ENCODE results near the gene PPARGC1A. TPM values are rescaled to one million over a fixed set of nuclear protein-coding genes. Genes with fewer than 3 reads are reported as not detected.
A peak's percentile ranks its signal among the peaks of the same experiment; 100 is the strongest.

Gene PPARGC1A, protein sequence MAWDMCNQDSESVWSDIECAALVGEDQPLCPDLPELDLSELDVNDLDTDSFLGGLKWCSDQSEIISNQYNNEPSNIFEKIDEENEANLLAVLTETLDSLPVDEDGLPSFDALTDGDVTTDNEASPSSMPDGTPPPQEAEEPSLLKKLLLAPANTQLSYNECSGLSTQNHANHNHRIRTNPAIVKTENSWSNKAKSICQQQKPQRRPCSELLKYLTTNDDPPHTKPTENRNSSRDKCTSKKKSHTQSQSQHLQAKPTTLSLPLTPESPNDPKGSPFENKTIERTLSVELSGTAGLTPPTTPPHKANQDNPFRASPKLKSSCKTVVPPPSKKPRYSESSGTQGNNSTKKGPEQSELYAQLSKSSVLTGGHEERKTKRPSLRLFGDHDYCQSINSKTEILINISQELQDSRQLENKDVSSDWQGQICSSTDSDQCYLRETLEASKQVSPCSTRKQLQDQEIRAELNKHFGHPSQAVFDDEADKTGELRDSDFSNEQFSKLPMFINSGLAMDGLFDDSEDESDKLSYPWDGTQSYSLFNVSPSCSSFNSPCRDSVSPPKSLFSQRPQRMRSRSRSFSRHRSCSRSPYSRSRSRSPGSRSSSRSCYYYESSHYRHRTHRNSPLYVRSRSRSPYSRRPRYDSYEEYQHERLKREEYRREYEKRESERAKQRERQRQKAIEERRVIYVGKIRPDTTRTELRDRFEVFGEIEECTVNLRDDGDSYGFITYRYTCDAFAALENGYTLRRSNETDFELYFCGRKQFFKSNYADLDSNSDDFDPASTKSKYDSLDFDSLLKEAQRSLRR
- 0.26 and 2.7 TPM in 2 replicates for total RNA-seq

- DNase-seq (ENCODE audit: low read depth in 2 of 2): no peak
These were observed at the start of gene PPARGC1A for GRCh38 chr4:23889814-23890341. Gene PPARGC1A (minus strand): TSS chr4:23890047. CDS start chr4:23889957, 90 bp downstream.

DNA sequence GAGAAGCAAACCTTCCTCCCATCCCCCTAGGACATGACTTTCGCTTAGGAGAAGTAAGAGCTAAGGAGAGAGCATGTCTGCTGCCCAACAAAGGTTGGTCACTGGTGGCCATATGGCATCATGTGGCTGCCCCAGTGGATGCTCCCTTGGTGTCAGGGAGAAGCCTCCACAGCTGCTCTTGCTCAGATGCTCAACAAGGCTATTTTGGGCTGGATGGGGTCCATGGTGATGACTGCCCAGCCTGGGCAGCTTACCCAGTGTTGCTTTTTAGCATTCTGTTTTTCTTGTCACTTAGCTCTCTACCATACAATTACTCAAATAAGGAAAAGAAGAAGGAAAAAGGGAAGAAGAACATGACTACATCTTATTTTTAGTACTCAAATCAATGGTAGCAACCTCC lies 48.9 kb upstream of the PPARGC1A start:
- no peak for DNase-seq (ENCODE audit: low read depth in 2 of 2)

GRCh38 chr4:23937173-23937572 lies 47.3 kb upstream of the PPARGC1A start:
- no peak for DNase-seq (ENCODE audit: low read depth in 2 of 2)

DNA sequence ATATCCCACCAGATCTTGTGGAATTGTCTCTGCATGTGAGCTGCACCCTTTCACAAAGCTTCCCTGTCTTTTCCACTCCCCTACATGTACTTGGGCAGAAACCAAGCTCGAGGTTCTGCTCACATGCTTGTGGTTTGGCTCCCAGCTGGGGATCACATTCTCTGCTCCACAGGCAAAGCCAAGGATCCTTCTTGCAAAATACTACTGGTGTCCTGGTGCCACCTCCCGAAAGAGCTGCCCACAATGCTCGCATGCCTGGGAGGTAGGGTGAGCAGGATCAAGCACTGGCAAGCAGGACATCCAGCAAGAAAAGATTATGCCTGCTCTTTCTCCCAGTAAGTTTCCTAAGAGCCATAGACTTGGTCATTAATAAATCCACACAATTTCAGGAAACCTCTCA lies 45.1 kb upstream of the PPARGC1A start:
- no peak for DNase-seq (ENCODE audit: low read depth in 2 of 2)

GRCh38 chr4:23934223-23934622 lies 44.4 kb upstream of the PPARGC1A start:
- no peak for DNase-seq (ENCODE audit: low read depth in 2 of 2)

- no peak for DNase-seq (ENCODE audit: low read depth in 2 of 2)
These were observed 43.1 kb upstream of the PPARGC1A start for GRCh38 chr4:23932901-23933308.

DNA sequence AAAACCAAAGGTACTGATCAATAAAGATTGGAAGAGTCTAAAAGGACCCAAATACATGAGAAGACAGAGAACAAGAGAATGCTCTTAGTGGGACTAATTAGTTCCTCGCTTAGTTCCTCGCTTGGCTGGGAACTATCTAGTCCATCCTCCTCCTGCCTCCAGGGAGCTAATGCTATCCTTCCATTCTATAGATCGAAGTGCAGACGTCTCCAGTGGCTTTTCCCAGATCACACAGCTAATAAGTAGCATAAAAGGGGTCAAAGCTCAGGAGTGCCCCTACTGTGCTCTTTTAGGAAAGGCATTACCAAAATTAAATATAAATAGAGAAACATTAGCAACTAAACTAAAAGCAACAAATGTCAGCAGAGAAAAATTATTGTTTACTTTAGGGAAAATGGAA lies 42.3 kb upstream of the PPARGC1A start:
- DNase-seq (ENCODE audit: low read depth in 2 of 2): no peak

- no peak for DNase-seq (ENCODE audit: low read depth in 2 of 2)
These were observed 41.6 kb upstream of the PPARGC1A start for GRCh38 chr4:23931489-23931830.

GRCh38 chr4:23930750-23931488 lies 41.1 kb upstream of the PPARGC1A start:
- peak in 1 of 2 donors; percentile 34 for DNase-seq (ENCODE audit: low read depth in 2 of 2)

- DNase-seq (ENCODE audit: low read depth in 2 of 2): no peak
These were observed 39.4 kb upstream of the PPARGC1A start for GRCh38 chr4:23929248-23929647.

GRCh38 chr4:23924556-23924955 lies 34.7 kb upstream of the PPARGC1A start:
- no peak for DNase-seq (ENCODE audit: low read depth in 2 of 2)

GRCh38 chr4:23923840-23924239 lies 34.0 kb upstream of the PPARGC1A start:
- DNase-seq (ENCODE audit: low read depth in 2 of 2): no peak

GRCh38 chr4:23923141-23923540 lies 33.3 kb upstream of the PPARGC1A start:
- no peak for DNase-seq (ENCODE audit: low read depth in 2 of 2)

DNA sequence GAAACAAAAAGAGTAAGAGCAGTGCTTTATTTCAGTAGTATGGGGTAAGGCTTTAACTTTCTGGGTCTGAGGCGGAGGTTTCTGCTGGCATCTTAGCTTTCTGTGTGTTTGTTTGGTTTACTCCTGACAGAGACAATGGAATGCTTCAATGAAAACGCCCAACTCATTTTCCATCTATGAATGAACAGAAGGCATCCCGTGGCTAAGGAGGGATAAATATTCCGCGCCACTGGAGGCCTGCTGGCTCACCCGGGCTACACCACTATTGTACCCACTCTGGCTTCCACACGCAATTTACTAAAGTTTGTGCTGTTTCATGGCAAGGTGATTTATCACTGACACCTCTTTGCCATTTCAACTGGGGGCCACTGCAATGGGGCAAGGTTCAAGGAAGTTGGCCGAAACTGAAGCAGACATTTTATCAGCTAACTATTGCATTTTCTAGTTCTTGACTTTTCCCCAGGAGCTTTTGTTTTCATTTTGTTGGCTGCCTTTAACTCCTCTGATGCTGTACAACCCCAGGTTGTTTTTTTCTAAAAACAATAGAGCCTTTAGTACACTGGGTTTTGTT lies 32.8 kb upstream of the PPARGC1A start:
- no peak for DNase-seq (ENCODE audit: low read depth in 2 of 2)

DNA sequence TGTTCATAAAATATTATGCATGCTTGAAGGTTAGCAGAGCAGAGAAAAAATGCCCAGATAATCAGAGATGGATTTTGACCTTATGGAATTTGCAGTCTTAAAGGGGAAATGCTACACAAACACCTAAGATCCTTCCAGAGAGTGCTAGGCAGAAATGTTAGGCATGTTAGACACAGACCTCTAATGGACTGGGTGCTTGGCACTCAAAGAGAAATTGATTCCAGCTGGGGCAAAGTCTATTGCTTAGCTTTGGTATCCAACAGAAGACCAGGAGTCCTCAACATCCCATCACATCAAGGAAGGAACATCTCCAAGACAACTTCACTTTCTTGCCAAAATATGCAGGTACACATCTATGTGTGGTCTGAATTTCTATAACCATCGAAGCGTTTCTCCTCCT lies 32.2 kb upstream of the PPARGC1A start:
- DNase-seq (ENCODE audit: low read depth in 2 of 2): no peak

GRCh38 chr4:23921447-23921845 lies 31.6 kb upstream of the PPARGC1A start:
- DNase-seq (ENCODE audit: low read depth in 2 of 2): no peak

- DNase-seq (ENCODE audit: low read depth in 2 of 2): no peak
These were observed 31.0 kb upstream of the PPARGC1A start for GRCh38 chr4:23920716-23921446.

GRCh38 chr4:23920296-23920695 lies 30.4 kb upstream of the PPARGC1A start:
- DNase-seq (ENCODE audit: low read depth in 2 of 2): no peak

DNA sequence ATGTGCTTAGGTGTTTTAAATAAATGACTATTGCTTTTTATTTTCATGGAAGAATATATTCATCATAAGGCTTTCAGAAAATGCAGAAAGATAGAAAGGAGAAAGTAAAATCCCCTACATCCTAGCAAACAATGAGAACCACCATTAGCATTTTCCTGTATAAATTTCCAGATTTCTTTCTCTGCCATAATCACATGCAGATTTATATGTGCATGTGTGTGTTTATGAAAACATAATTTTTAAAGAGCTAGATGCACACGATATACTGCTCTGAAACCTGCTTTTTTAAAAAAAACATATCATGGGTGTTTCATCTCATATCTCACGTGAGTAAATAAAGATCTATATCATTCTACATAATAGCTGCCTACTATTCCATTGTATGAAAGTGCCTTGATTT lies 26.4 kb upstream of the PPARGC1A start:
- no peak for DNase-seq (ENCODE audit: low read depth in 2 of 2)

DNA sequence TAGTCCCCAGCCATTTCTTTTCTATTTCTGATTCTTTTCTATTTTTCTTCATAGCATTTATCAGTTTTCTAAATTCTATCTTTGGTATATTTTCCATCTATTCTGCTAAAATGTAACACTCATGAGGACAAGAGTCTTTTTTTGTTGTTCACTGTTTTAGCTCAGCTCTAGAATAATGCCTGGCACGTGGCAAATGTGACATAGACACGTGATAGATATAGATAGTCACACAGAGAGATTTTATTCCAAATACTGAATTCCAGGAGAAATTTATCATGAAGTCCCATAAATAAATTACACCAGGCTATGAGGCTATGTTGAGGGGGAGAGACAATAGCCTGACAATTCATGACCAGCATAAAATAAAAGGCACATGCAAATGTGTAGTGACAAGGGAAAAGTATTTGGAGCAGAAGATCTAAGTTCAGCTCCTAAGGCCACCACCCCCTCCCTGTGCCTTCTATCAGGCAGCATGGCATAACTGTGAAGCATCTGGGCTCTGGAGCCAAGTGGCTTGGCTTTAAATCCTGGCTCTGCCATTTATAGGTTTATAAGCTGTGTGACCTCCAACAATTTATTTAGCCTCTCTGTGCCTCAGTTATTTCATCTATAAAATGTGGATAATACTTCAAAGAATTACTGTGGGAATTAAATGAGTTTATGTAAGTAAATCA lies 25.7 kb upstream of the PPARGC1A start:
- DNase-seq (ENCODE audit: low read depth in 2 of 2): no peak

All from dermis microvascular lymphatic vessel endothelial cell (primary cell).